Fibroblast of pulmonary artery (primary cell): ENCODE data around the gene RDH13.

Source experiments
- DNase-seq: peaks from one replicate; pipeline ENCODE4 v3.0.0-alpha.2; 2010; ENCODE audit warnings: low read depth
- H3K4me3 ChIP-seq: replicated peaks from 2 replicates; pipeline ENCODE4 v1.5.1; 2011; ENCODE audit warnings: low read depth, mild to moderate bottlenecking, control low read depth, low read length, moderate library complexity
- TF ChIP-seq, protein P1 (sequence below): IDR thresholded peaks from 2 replicates; pipeline ENCODE4 v1.5.1; 2011; ENCODE audit warnings: mild to moderate bottlenecking, control low read depth, low read length, inconsistent platforms; ENCODE audit errors: missing control alignments

The RDH13 gene

DNA sequence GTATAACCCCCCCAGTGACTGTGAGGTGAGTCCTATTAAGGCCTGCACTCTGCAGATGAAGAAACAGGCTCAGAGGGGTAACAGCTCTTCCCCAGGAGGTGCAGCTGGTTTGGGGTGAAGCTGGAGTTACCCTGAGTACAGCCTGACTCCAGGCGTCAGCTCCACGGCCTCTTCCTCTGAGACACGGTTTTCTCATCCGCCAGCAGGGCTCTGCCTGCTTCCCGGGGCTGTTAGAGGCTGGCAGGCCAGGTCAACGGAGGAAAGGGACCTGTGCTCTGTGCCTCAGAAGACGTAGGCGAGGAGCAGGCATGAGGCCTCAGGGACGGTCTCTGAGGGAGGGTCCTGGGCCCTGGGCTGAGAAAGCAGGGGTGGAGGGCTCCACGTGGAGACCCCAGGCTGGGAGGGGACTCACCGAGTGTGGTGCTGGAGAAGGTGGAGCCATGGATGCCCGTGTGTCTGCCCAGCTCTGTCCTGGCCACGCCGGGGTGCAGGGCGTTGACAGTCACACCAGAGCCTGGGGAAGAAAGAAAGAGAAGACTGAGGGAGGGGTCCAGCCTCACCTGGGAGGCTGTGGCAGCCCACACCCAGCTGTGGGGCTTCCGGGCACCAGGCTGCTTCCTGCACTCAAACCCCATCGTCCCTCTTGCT lies 15.8 kb downstream of the RDH13 start:
- TF ChIP-seq, protein P1, sequence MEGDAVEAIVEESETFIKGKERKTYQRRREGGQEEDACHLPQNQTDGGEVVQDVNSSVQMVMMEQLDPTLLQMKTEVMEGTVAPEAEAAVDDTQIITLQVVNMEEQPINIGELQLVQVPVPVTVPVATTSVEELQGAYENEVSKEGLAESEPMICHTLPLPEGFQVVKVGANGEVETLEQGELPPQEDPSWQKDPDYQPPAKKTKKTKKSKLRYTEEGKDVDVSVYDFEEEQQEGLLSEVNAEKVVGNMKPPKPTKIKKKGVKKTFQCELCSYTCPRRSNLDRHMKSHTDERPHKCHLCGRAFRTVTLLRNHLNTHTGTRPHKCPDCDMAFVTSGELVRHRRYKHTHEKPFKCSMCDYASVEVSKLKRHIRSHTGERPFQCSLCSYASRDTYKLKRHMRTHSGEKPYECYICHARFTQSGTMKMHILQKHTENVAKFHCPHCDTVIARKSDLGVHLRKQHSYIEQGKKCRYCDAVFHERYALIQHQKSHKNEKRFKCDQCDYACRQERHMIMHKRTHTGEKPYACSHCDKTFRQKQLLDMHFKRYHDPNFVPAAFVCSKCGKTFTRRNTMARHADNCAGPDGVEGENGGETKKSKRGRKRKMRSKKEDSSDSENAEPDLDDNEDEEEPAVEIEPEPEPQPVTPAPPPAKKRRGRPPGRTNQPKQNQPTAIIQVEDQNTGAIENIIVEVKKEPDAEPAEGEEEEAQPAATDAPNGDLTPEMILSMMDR = no peak
- no peak for DNase-seq
- H3K4me3 ChIP-seq = no peak overlapping the region

DNA sequence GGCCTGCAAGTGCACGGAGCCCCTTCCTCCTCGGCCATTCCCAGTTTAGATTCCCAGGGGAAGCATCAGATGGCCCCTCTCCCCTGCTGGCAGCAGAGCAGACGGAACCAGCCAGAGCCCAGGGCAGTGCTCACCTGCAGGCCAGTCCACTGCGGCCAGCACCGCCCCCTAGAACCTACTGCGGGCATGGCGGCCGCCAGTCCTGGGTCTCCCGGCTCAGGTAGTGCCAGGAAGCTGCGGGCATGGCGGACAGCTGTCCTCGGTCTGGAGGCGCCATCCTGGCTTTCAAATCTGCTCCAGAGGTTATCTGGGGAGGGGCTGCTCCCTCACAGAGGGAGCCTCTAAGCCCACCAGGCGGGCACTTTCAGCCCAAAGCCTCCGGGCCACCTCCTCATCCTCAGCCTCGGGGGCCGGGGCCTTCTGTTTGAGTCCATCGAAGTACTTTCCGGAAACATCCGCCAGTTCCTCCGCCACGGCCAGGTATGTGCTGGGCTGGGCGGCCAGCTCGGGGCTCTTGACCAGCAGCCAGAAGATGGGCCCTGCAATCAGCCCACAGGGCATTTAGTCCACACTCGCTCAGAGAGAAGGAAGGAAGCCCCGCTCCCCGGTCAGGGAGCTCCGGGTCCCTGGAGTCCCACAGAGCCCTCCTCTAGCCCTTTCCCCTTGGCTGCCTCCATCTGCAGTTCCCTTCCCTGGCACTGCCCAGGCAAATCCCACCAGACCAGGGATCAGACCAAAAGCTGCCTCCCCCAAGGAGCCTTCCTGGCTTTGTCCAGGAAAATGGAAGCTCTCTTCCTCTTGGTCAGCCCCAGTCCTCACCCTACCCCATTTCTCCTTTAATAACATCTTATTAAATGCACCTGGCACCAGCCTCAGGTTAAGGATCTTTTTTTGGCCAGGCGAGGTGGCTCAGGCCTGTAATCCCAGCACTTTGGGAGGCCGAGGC lies 17.9 kb downstream of the RDH13 start:
- TF ChIP-seq, protein P1 = no peak
- DNase-seq = no peak
- no peak overlapping the region for H3K4me3 ChIP-seq

DNA sequence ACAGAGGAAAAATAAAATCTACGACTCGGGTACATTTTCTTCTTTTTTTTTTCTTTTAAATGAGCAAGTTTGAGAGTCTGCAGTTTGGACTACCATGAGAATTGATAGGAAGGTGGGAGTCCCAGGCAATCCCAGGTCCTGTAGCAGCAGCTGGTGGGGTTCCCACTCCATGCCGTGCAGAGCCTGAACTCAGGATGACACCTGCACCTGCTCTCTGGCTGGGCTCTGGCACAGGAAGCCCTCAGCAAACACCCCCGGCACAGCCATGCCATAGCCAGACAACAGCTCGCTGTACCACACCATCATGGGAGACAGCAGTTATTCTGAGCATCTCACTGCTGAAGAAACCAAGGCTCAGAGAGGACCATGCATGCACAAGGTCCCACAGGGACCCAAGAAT lies 18.7 kb downstream of the RDH13 start:
- TF ChIP-seq, protein P1 = no peak
- no peak overlapping the region for H3K4me3 ChIP-seq
- DNase-seq = no peak

DNA sequence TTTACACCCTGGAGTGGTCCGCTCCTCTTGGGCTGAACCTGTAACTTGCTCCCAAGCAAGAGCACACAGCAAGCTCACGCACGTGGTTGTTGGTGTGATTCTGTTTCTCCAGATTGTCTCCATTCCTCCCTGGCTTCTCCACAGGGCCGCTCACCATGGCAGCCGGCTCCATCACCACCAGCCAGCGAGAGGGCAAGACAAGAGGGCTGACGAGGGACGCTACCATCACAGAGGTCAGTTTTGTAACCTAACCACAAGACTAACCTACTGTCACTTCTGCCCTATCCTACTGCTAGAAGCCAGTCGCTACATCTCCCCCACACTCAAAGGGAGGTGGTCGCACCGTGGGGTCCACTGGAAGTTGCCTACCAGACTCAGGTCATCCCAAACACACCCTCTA lies 20.3 kb downstream of the RDH13 start:
- TF ChIP-seq, protein P1 = no peak
- DNase-seq = no peak
- H3K4me3 ChIP-seq = no peak overlapping the region

DNA sequence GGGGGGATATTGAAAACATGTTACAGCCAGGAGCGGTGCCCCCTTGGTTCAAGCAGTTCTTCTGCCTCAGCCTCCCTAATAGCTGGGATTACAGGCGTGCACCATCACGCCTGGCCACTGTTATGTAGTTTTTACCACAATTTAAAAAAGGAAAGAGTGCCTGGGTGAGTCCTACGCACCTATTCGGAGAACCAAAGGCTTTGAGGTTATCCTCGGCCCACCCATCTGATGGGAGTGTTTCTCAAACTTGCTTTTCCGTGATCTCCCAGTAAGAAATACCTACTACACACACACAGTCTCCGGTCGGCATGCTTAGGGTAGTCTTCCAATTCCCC lies 20.6 kb downstream of the RDH13 start:
- no peak for DNase-seq
- TF ChIP-seq, protein P1 = no peak
- no peak overlapping the region for H3K4me3 ChIP-seq

DNA sequence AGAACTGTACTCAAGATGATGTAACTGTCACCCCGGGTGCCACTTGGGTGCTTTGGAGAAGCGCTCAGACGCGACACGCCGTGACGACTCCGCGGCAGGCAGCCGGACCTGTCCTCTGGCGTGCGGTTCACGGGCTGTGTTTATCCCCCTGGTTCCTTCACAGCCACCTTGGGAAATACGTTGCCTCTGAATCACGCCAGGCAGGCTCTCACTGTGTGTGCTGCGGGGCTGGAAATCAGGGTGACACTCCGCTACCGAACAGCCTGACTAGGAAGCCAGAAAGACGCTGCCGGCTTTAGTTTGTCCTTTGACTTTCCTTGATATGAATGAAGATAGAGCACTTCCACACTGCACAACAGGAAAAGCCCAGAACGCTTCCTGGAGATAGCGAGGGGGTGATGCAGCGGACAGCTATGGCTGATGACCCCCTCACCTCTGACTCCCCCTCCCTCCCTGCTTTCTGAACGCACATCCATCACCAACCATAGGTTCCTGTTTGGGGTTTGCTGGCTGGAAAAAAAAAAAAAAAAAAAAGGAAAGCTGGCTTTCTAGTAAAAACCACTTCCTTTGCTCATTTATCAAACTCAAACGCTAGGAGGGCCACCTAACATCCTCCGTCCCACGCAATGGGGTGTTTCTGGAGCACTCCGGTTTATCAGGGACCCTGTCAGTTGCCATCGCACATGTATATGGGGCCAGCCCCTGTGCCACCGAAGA lies 21.2 kb downstream of the RDH13 start:
- TF ChIP-seq, protein P1 = no peak
- no peak overlapping the region for H3K4me3 ChIP-seq
- DNase-seq = no peak
